AG08396 (cell line): Measurements from ENCODE around the gene LNX2.

Source experiments
- DNase-seq: peaks from one replicate; pipeline ENCODE4 v3.0.0; 2012; ENCODE audit warnings: low spot score, mixed read lengths

LNX2 gene

DNA sequence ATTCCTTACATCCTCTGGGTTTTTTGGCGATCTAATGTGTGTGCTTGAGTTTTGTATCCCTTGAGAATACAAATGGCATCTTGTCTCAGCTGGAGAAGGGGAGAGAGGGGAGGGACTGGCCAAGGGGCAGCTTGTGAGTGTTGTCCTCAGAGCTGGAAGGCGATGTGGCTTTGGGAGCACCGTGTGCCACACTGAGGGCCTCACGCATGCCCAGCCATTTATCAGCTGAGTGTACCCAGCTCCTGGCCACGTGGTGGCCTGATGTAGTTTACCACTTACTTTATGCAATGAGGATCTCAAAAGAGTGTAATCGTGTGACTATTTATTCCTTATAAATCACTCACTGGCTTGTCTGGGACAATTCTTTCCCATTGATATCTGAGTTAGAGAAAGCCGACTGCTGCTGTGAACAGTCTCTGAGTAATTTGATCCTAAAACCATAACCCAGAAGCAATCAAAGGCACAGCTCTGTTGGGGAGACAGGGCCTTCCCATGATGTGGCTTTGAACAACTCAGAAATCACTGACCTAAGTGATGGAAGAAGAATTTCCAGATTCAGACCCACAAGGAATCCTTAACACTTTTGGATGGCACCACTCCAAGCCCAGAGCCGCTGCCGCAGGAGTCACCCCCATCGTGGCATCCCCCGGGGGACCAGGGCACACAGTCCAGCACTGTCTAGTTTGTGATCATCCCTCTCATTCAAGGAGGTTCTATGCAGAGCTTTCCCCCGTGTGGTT is 116.0 kb downstream of the LNX2 start:
- no peak for DNase-seq

DNA sequence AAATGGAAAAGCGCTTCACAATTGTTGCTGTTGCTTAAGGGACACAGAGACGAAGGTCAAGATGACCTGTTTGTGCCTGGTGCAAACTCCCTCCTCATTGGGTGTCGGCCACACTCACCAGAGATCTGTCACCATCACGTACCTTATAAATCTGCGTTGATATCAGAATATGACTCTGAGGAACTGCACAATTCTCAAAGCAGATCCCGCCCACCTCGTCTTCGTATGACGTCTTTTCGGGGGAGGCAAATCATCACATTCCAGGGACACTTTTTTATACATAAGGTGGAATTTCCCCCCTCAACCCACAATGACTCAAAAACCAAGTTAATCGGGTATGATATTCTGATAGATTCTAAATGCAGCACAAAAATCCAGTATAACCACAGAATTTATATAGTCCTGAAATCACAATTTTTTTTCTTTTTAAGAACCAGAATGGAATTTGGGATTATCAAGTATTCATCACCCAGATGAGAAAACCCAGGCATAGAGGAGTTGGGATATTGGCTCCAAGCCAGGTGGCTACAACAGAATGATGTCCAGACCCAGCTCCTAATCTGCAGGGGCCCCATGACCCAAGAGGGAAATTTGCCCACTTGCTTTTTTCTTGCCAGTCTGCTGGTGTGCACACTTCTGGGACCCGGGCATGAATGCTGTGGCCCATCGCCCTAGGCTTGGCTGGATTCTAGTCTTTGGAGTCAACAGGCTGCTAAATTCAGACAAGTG is 119.4 kb downstream of the LNX2 start:
- DNase-seq, result no peak

DNA sequence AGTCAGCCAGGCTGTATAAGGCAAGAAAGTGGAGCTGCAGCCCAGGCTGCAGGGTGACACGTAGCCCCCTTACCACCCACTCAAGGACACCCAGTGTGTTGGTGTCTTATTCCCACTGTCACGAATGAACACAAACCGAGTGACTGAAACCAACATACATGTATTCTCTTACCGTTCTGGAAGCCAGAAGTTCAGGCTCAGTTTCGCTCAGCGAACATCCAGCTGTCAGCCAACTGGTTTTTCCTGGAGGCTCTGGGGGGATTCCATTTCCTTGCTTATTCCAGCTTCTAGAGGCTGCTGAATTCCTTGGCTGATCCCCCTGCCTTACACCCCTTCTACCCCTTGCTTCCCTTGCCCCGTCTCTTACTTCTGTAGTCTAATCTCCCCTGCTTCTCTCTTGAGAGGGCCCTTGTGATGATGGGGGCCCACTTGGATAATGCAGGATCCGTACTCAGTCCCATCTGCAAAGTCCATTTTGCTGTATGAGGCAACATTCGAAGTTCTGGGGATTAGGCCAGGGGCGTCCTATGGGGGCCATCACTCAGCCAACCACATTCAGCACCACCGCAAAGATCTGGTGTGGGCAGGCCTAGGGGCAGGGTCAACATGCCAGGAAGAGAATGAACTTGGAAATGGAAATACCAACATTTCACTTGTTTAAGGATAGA is 122.6 kb downstream of the LNX2 start:
- DNase-seq, result no peak

DNA sequence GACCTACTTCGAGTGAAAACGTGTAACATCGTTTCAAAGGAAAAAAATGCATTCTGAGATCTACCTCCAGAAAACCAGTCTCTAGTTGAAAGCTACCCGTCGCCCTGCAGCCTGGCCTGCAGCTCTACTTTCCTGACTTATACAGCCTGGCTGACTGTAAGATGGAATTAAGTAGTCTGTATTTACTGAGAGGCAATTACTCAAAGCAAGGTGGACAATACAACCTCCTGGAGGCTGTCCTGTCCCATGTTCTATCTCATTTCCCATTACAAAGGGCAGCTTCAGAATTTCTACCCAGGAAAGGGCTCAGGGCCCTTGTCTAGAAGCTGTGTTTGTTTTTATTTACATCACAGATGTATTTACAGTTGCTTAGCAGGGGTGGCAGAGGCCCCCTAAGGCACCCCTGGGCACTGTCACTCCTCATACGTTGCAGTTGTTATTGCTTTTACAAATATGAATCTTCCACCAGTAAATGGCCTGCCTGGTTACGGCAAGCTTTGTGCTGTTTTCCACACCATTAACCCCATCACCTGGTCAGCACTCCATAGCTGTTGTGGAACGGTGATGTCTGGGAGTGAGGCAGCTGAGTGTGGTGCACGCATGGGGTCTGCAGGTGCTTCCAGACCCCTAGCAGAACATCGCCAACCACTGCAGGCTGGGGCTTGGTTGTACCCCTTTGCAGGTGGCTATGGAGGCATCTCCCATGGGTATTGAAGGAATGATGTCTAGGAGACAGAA is 123.6 kb downstream of the LNX2 start:
- DNase-seq, result no peak

DNA sequence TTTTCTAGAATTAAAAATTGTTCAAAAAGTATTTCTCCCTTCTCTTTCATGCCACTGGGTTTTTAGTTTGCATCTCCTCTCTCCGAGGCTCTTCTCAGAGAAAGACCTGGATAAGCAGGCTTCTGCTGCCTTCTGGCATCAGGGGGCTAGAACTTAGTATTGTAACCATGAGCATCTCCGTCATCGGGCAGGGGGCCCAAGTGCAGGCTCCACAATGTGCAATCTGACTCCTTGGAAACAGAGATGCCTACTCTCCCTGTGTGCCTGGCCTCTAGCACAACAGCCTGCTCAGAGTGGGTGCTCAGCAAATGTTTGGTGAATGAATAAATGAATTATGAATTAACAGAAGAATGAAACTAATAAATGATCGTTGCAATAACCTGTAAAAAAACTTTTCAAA is 124.3 kb downstream of the LNX2 start:
- DNase-seq, result no peak
